H9 (cell line): ENCODE measurements around the gene SEC22A. TPM values are rescaled to one million over a fixed set of nuclear protein-coding genes. Genes with fewer than 3 reads are reported as not detected.
"Not testable (repeated sequence)": the region's sequence is repeated elsewhere in the genome, so short reads cannot be mapped to it uniquely, and the experiment has no call there.

Source experiments
- DNase-seq: peaks from one replicate; pipeline ENCODE4 v3.0.0-alpha.2; 2017
- H2AFZ ChIP-seq: one replicate; pipeline ENCODE4 v1.6.1; 2013; ENCODE audit warnings: mild to moderate bottlenecking, low read length, control low read depth, moderate library complexity
- H2AK5ac ChIP-seq: 2 replicates; pipeline ENCODE4 v1.6.1; 2013; ENCODE audit warnings: low read length, control low read depth, mixed read lengths; ENCODE audit not compliant: insufficient read length
- H2BK120ac ChIP-seq: one replicate; pipeline ENCODE4 v1.6.1; 2013; ENCODE audit warnings: low read depth, mild to moderate bottlenecking, low read length, control low read depth, inconsistent platforms; ENCODE audit not compliant: poor library complexity, severe bottlenecking
- H2BK12ac ChIP-seq: 2 replicates; pipeline ENCODE4 v1.6.1; 2013; ENCODE audit warnings: low read length, control low read depth, mixed read lengths, low read depth; ENCODE audit not compliant: insufficient read length
- H2BK15ac ChIP-seq: 2 replicates; pipeline ENCODE4 v1.6.1; 2013; ENCODE audit warnings: low read depth, low read length, control low read depth
- H2BK20ac ChIP-seq: one replicate; pipeline ENCODE4 v1.6.1; 2013; ENCODE audit warnings: low read depth, mild to moderate bottlenecking, low read length, control low read depth, inconsistent platforms; ENCODE audit not compliant: poor library complexity, severe bottlenecking
- H2BK5ac ChIP-seq: 2 replicates; pipeline ENCODE4 v1.6.1; 2013; ENCODE audit warnings: low read length, control low read depth, mixed read lengths; ENCODE audit not compliant: insufficient read length
- H3K14ac ChIP-seq: 2 replicates; pipeline ENCODE4 v1.6.1; 2013; ENCODE audit warnings: low read length, control low read depth; ENCODE audit not compliant: insufficient read depth
- H3K18ac ChIP-seq: 2 replicates; pipeline ENCODE4 v1.6.1; 2013; ENCODE audit warnings: low read depth, mild to moderate bottlenecking, mixed read lengths, low read length, control low read depth; ENCODE audit not compliant: insufficient read length
- H3K23ac ChIP-seq: 2 replicates; pipeline ENCODE4 v1.6.1; 2013; ENCODE audit warnings: low read length, control low read depth, mixed read lengths, low read depth; ENCODE audit not compliant: insufficient read length
- H3K23me2 ChIP-seq: 2 replicates; pipeline ENCODE4 v1.6.1; 2013; ENCODE audit warnings: low read depth, mild to moderate bottlenecking, mixed read lengths, low read length, control low read depth; ENCODE audit not compliant: insufficient read length, poor library complexity, severe bottlenecking
- H3K27ac ChIP-seq: 2 replicates; pipeline ENCODE4 v1.5.1; 2013; ENCODE audit warnings: low read length, control low read depth, mixed read lengths, low read depth; ENCODE audit not compliant: insufficient read length
- H3K27me3 ChIP-seq: 2 replicates; pipeline ENCODE4 v1.6.1; 2013; ENCODE audit warnings: low read length, control low read depth, inconsistent platforms; ENCODE audit not compliant: insufficient read depth
- H3K4ac ChIP-seq: 2 replicates; pipeline ENCODE4 v1.6.1; 2013; ENCODE audit warnings: low read depth, mild to moderate bottlenecking, control low read depth, inconsistent platforms, low read length, moderate library complexity
- H3K4me1 ChIP-seq: 2 replicates; pipeline ENCODE4 v1.6.1; 2013; ENCODE audit warnings: low read length, control low read depth, inconsistent platforms; ENCODE audit not compliant: insufficient read depth
- H3K4me2 ChIP-seq: 2 replicates; pipeline ENCODE4 v1.6.1; 2013; ENCODE audit warnings: low read length, control low read depth, mixed read lengths; ENCODE audit not compliant: insufficient read length, insufficient read depth
- H3K56ac ChIP-seq: 2 replicates; pipeline ENCODE4 v1.6.1; 2013; ENCODE audit warnings: low read depth, mild to moderate bottlenecking, mixed read lengths, low read length, control low read depth; ENCODE audit not compliant: insufficient read length
- H3K79me1 ChIP-seq: 2 replicates; pipeline ENCODE4 v1.6.1; 2013; ENCODE audit warnings: low read depth, mild to moderate bottlenecking, moderate library complexity, low read length, control low read depth, inconsistent platforms; ENCODE audit not compliant: insufficient read depth, poor library complexity, severe bottlenecking
- H3K79me2 ChIP-seq: 2 replicates; pipeline ENCODE4 v1.6.1; 2013; ENCODE audit warnings: low read length, control low read depth, inconsistent platforms; ENCODE audit not compliant: insufficient read depth
- H3K9ac ChIP-seq: 2 replicates; pipeline ENCODE4 v1.6.1; 2013; ENCODE audit warnings: low read length, control low read depth, mixed read lengths; ENCODE audit not compliant: insufficient read length; ENCODE audit errors: extremely low read depth
- H3K9me3 ChIP-seq: one replicate; pipeline ENCODE4 v1.6.1; 2013; ENCODE audit warnings: low read depth, low read length, inconsistent platforms; ENCODE audit not compliant: control insufficient read depth
- H3T11ph ChIP-seq: one replicate; pipeline ENCODE4 v1.6.1; 2013; ENCODE audit warnings: mild to moderate bottlenecking, low read length, control low read depth, inconsistent platforms
- H4K20me1 ChIP-seq: one replicate; pipeline ENCODE4 v1.6.1; 2013; ENCODE audit not compliant: control insufficient read depth, insufficient read length, insufficient read depth
- H4K5ac ChIP-seq: 2 replicates; pipeline ENCODE4 v1.6.1; 2013; ENCODE audit warnings: low read depth, mild to moderate bottlenecking, mixed read lengths, low read length, control low read depth; ENCODE audit not compliant: insufficient read length
- H4K8ac ChIP-seq: replicated peaks from 2 replicates; pipeline ENCODE4 v1.6.1; 2013; ENCODE audit warnings: low read length, control low read depth, mixed read lengths, low read depth; ENCODE audit not compliant: insufficient read length
- H4K91ac ChIP-seq: 2 replicates; pipeline ENCODE4 v1.6.1; 2013; ENCODE audit warnings: low read depth, mild to moderate bottlenecking, moderate library complexity, mixed read lengths, low read length, control low read depth; ENCODE audit not compliant: insufficient read length
- H3K27ac Mint-ChIP-seq, 3 experiments: 2 replicates in 2 of 3; 3 replicates in 1 of 3; pipeline ENCODE4 v1.8.0; 2020 to 2021; ENCODE audit warnings: mixed read lengths in 3 of 3, mild to moderate bottlenecking in 1 of 3, moderate library complexity in 1 of 3
- H3K27me3 Mint-ChIP-seq: 2 replicates; pipeline ENCODE4 v1.8.0; 2021; ENCODE audit warnings: low read depth, mild to moderate bottlenecking, moderate library complexity, mixed read lengths
- H3K36me3 Mint-ChIP-seq, 3 experiments: 2 replicates in 2 of 3; 3 replicates in 1 of 3; pipeline ENCODE4 v1.8.0; 2020 to 2021; ENCODE audit warnings: low read depth in 3 of 3, mixed read lengths in 3 of 3; ENCODE audit not compliant: insufficient read depth in 1 of 3
- H3K4me1 Mint-ChIP-seq, 2 experiments: 2 replicates each; pipeline ENCODE4 v1.8.0; 2020; ENCODE audit warnings: mixed read lengths in 2 of 2
- H3K4me3 Mint-ChIP-seq, 2 experiments: 2 replicates in 1 of 2; 3 replicates in 1 of 2; pipeline ENCODE4 v1.8.0; 2020 to 2021; ENCODE audit warnings: mild to moderate bottlenecking in 2 of 2, mixed read lengths in 2 of 2, moderate library complexity in 1 of 2
- H3K9me3 Mint-ChIP-seq, 2 experiments: 2 replicates in 1 of 2; 3 replicates in 1 of 2; pipeline ENCODE4 v1.8.0; 2020; ENCODE audit warnings: mild to moderate bottlenecking in 2 of 2, mixed read lengths in 2 of 2, moderate library complexity in 1 of 2
- WGBS: extraction: QIAGEN DNeasy Blood & Tissue Kit; methylation state at CpG from one replicate; pipeline ENCODE4 v1.1.7; 2013; ENCODE audit warnings: missing lambda C conversion rate, low lambda C conversion rate, mixed read lengths; ENCODE audit not compliant: insufficient read length; ENCODE audit errors: extremely low coverage; 5-methylcytosine and 5-hydroxymethylcytosine counted together
- total RNA-seq: library from RNA; stranded (reverse); gene quantifications from 2 replicates; pipeline ENCODE4 v1.2.1, GENCODE V29; 2021
- TF ChIP-seq, protein P1 (sequence below): fragments of 200-600 bp; sonication (generic); conservative IDR thresholded peaks from 3 replicates; pipeline ENCODE4 v1.8.0; 2021; ENCODE audit warnings: antibody characterized with exemption, mild to moderate bottlenecking

Gene SEC22A
- total RNA-seq, 1 experiment from 2014 or later: 9.9 TPM

- WGBS: no CpG with 5 or more reads among the region's 3 CpGs
- Mint-ChIP-seq H3K36me3 (peaks cover 0 to 3% (median 2%) of the 10 kb centered on the region in 3 experiments; a peak in 1 of 7 replicates), H3K9me3 (no peaks in the 10 kb centered on the region), H3K4me1 (no peaks in the 10 kb centered on the region), H3K27ac (no peak overlapping the region), H3K27me3 (no peaks in the 10 kb centered on the region), H3K4me3 (no peak overlapping the region)
- Histone ChIP-seq H3K9ac (no peak overlapping the region), H3K14ac (no peak overlapping the region), H3K79me2 (no peaks in the 10 kb centered on the region), H3K18ac (no peak overlapping the region), H3K23ac (no peak overlapping the region), H3T11ph (no peak overlapping the region), H2BK20ac (no peak overlapping the region), H4K8ac (no peak overlapping the region), H4K20me1 (no peaks in the 10 kb centered on the region), H3K23me2 (no peaks in the 10 kb centered on the region), H2BK15ac (no peak overlapping the region), H3K9me3 (no peaks in the 10 kb centered on the region), H3K56ac (no peak overlapping the region), H2AFZ (no peak overlapping the region), H2BK120ac (no peak overlapping the region), H4K5ac (no peak overlapping the region), H3K4me1 (no peaks in the 10 kb centered on the region), H3K79me1 (no peaks in the 10 kb centered on the region), H3K4me2 (no peak overlapping the region), H3K4ac (no peak overlapping the region), H2AK5ac (no peak overlapping the region), H2BK12ac (no peak overlapping the region), H3K27ac (no peak overlapping the region), H4K91ac (no peak overlapping the region), H3K27me3 (no peaks in the 10 kb centered on the region), H2BK5ac (no peak overlapping the region)
- DNase-seq: no peak
- TF ChIP-seq, protein P1, sequence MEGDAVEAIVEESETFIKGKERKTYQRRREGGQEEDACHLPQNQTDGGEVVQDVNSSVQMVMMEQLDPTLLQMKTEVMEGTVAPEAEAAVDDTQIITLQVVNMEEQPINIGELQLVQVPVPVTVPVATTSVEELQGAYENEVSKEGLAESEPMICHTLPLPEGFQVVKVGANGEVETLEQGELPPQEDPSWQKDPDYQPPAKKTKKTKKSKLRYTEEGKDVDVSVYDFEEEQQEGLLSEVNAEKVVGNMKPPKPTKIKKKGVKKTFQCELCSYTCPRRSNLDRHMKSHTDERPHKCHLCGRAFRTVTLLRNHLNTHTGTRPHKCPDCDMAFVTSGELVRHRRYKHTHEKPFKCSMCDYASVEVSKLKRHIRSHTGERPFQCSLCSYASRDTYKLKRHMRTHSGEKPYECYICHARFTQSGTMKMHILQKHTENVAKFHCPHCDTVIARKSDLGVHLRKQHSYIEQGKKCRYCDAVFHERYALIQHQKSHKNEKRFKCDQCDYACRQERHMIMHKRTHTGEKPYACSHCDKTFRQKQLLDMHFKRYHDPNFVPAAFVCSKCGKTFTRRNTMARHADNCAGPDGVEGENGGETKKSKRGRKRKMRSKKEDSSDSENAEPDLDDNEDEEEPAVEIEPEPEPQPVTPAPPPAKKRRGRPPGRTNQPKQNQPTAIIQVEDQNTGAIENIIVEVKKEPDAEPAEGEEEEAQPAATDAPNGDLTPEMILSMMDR: no peak
Measured at GRCh38 chr3:123236902-123237301, 35.2 kb downstream of the SEC22A start.

GRCh38 chr3:123239186-123239585, 37.4 kb downstream of the SEC22A start:
- H3T11ph ChIP-seq, H3K4me2 ChIP-seq, H2BK5ac ChIP-seq, H3K14ac ChIP-seq, H4K8ac ChIP-seq, H2AK5ac ChIP-seq, H3K4me1 Mint-ChIP-seq, DNase-seq, H3K23ac ChIP-seq, H3K79me2 ChIP-seq, H3K56ac ChIP-seq, H3K36me3 Mint-ChIP-seq, H3K27me3 Mint-ChIP-seq, H3K9me3 Mint-ChIP-seq, H3K23me2 ChIP-seq, H4K91ac ChIP-seq, H2BK12ac ChIP-seq, H2BK20ac ChIP-seq, H3K9ac ChIP-seq, H4K5ac ChIP-seq, H3K79me1 ChIP-seq, H3K18ac ChIP-seq, H3K9me3 ChIP-seq, H2BK15ac ChIP-seq, H2BK120ac ChIP-seq, H3K27ac Mint-ChIP-seq, H3K27ac ChIP-seq, H3K4me1 ChIP-seq, H3K27me3 ChIP-seq, H4K20me1 ChIP-seq, H2AFZ ChIP-seq, H3K4me3 Mint-ChIP-seq, H3K4ac ChIP-seq: not testable (repeated sequence)
- WGBS: no CpG with 5 or more reads among the region's 2 CpGs
